Osteoblast (primary cell): ENCODE measurements around the gene GOSR2. TPM values are rescaled to one million over a fixed set of nuclear protein-coding genes. Genes with fewer than 3 reads are reported as not detected.

ENCODE experiments used
- DNase-seq: peaks from one replicate; pipeline ENCODE4 v3.0.0; 2011; ENCODE audit warnings: low spot score, mixed read lengths; ENCODE audit not compliant: insufficient read length; ENCODE audit errors: missing footprints
- H2AFZ ChIP-seq: 2 replicates; pipeline ENCODE4 v1.6.0; 2011; ENCODE audit warnings: mild to moderate bottlenecking, low read length
- H3K27ac ChIP-seq: 2 replicates; pipeline ENCODE4 v1.5.1; 2011; ENCODE audit warnings: mild to moderate bottlenecking, low read depth, low read length, moderate library complexity
- H3K27me3 ChIP-seq: 2 replicates; pipeline ENCODE4 v1.6.0; 2012; ENCODE audit warnings: mild to moderate bottlenecking, control low read depth, inconsistent platforms, low read length, moderate library complexity; ENCODE audit not compliant: insufficient read depth
- H3K36me3 ChIP-seq: 2 replicates; pipeline ENCODE4 v1.5.1; 2011; ENCODE audit warnings: mild to moderate bottlenecking, low read length, control low read depth, moderate library complexity; ENCODE audit not compliant: insufficient read depth
- H3K4me1 ChIP-seq: 2 replicates; pipeline ENCODE4 v1.5.1; 2011; ENCODE audit warnings: mild to moderate bottlenecking, low read length, control low read depth, moderate library complexity; ENCODE audit not compliant: insufficient read depth
- H3K4me2 ChIP-seq: 2 replicates; pipeline ENCODE4 v1.6.0; 2011; ENCODE audit warnings: mild to moderate bottlenecking, low read length; ENCODE audit not compliant: insufficient read depth
- H3K4me3 ChIP-seq: fragments of 200-600 bp; sonication (generic); 3 replicates; pipeline ENCODE4 v1.5.1; 2012; ENCODE audit warnings: mild to moderate bottlenecking, low read length, inconsistent platforms; ENCODE audit not compliant: insufficient read depth
- H3K79me2 ChIP-seq: 2 replicates; pipeline ENCODE4 v1.6.0; 2012; ENCODE audit warnings: mild to moderate bottlenecking, low read length, control low read depth, inconsistent platforms; ENCODE audit not compliant: insufficient read depth
- H3K9me3 ChIP-seq: 2 replicates; pipeline ENCODE4 v1.5.1; 2011; ENCODE audit warnings: low read depth, low read length, control low read depth
- H4K20me1 ChIP-seq: 2 replicates; pipeline ENCODE4 v1.6.0; 2012; ENCODE audit warnings: mild to moderate bottlenecking, low read length, control low read depth; ENCODE audit not compliant: insufficient read depth
- total RNA-seq: library from RNA; depleted of rRNA; stranded (reverse); fragments of >200 nt; gene quantifications from 2 replicates; pipeline ENCODE4 v1.2.3, GENCODE V29; 2012
- TF ChIP-seq, protein P1 (sequence below): IDR thresholded peaks from 2 replicates; pipeline ENCODE4 v1.5.1; 2011; ENCODE audit warnings: mild to moderate bottlenecking, low read depth, low read length, moderate library complexity; ENCODE audit errors: extremely low read depth

Gene GOSR2
- total RNA-seq, 1 donor = 44.9 TPM

GRCh38 chr17:46876353-46876887 is 46.5 kb upstream of the GOSR2 start:
- Histone ChIP-seq H3K27ac (no peak overlapping the region), H3K4me3 (no peak overlapping the region), H3K4me2 (no peak overlapping the region), H3K9me3 (no peaks in the 10 kb centered on the region), H3K4me1 (no peaks in the 10 kb centered on the region), H4K20me1 (no peaks in the 10 kb centered on the region), H3K27me3 (peaks cover 6% of the 10 kb centered on the region), H3K36me3 (no peaks in the 10 kb centered on the region), H3K79me2 (no peaks in the 10 kb centered on the region), H2AFZ (no peak overlapping the region)
- peak; percentile 35 for DNase-seq
- TF ChIP-seq, protein P1, sequence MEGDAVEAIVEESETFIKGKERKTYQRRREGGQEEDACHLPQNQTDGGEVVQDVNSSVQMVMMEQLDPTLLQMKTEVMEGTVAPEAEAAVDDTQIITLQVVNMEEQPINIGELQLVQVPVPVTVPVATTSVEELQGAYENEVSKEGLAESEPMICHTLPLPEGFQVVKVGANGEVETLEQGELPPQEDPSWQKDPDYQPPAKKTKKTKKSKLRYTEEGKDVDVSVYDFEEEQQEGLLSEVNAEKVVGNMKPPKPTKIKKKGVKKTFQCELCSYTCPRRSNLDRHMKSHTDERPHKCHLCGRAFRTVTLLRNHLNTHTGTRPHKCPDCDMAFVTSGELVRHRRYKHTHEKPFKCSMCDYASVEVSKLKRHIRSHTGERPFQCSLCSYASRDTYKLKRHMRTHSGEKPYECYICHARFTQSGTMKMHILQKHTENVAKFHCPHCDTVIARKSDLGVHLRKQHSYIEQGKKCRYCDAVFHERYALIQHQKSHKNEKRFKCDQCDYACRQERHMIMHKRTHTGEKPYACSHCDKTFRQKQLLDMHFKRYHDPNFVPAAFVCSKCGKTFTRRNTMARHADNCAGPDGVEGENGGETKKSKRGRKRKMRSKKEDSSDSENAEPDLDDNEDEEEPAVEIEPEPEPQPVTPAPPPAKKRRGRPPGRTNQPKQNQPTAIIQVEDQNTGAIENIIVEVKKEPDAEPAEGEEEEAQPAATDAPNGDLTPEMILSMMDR = no peak

DNA sequence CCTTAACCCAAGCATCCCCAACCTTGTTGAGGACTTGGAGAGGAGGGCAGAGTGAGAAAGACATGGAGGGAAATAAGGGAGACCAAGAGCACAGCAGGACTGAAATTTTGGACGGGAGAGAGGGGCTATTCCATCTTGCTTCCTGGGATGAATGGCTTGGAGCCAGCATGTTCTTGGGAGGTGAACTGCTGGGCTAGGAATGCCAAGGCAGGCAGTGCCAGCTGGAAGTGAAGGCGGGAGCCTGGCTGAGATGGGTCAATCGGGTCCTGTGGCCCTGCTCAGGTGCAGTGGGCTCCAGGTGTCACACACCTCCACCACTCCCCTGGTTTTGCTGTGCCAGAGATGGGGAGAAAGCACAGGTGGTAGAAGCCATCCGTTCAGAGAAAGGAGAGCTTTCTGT is 46.0 kb upstream of the GOSR2 start:
- TF ChIP-seq, protein P1 = no peak
- no peak overlapping the region for H2AFZ ChIP-seq
- H3K36me3 ChIP-seq = no peaks in the 10 kb centered on the region
- no peaks in the 10 kb centered on the region for H3K79me2 ChIP-seq
- no peak for DNase-seq
- no peaks in the 10 kb centered on the region for H3K9me3 ChIP-seq
- H3K4me3 ChIP-seq = no peak overlapping the region
- no peak overlapping the region for H3K4me2 ChIP-seq
- no peaks in the 10 kb centered on the region for H4K20me1 ChIP-seq
- H3K27me3 ChIP-seq = peaks cover 6% of the 10 kb centered on the region
- H3K27ac ChIP-seq = no peak overlapping the region
- no peaks in the 10 kb centered on the region for H3K4me1 ChIP-seq

GRCh38 chr17:46877466-46877865 is 45.5 kb upstream of the GOSR2 start:
- peaks cover 6% of the 10 kb centered on the region for H3K27me3 ChIP-seq
- no peak overlapping the region for H2AFZ ChIP-seq
- TF ChIP-seq, protein P1 = no peak
- no peaks in the 10 kb centered on the region for H3K79me2 ChIP-seq
- H3K4me1 ChIP-seq = no peaks in the 10 kb centered on the region
- DNase-seq = peak; percentile 45
- H3K9me3 ChIP-seq = no peaks in the 10 kb centered on the region
- no peaks in the 10 kb centered on the region for H4K20me1 ChIP-seq
- no peaks in the 10 kb centered on the region for H3K36me3 ChIP-seq
- no peak overlapping the region for H3K27ac ChIP-seq
- no peak overlapping the region for H3K4me3 ChIP-seq
- H3K4me2 ChIP-seq = no peak overlapping the region

- DNase-seq = peak; percentile 39
- Histone ChIP-seq H3K4me2 (no peak overlapping the region), H3K4me1 (no peaks in the 10 kb centered on the region), H3K36me3 (no peaks in the 10 kb centered on the region), H4K20me1 (no peaks in the 10 kb centered on the region), H2AFZ (no peak overlapping the region), H3K79me2 (no peaks in the 10 kb centered on the region), H3K27me3 (peaks cover 6% of the 10 kb centered on the region), H3K27ac (no peak overlapping the region), H3K4me3 (no peak overlapping the region), H3K9me3 (no peaks in the 10 kb centered on the region)
- TF ChIP-seq, protein P1 = no peak
Observed at GRCh38 chr17:46878055-46878454, 44.9 kb upstream of the GOSR2 start.
